Left colon (tissue), 2 donors: ENCODE data around the gene ERI3. TPM values are rescaled to one million over a fixed set of nuclear protein-coding genes. Genes with fewer than 3 reads are reported as not detected.

ENCODE experiments used
- ATAC-seq: fragments of 200-7000 bp; cut with Tn5 transposase; one replicate; pipeline ENCODE4 v1.9.1; 2020; ENCODE audit warnings: mild to moderate bottlenecking, moderate library complexity
- DNase-seq, 2 donors: peaks; one replicate each; pipeline ENCODE4 v3.0.0-alpha.2; 2020
- intact Hi-C, 2 donors: fragments of 100-400 bp; cut with DNase I in 1 of 2; cut with micrococcal nuclease in 1 of 2; formaldehyde crosslinking; loops; one replicate each; pipeline versions ENCODE4 v1.11.2 to v1.14.0; 2022; cut with DNase I, micrococcal nuclease
- total RNA-seq, 2 donors: library from RNA; stranded (reverse); fragmentation: NEBNext Ultra II Directional; extraction: Animal tissue kit (Norgen Biotek cat#: 25700); gene quantifications; one replicate each; pipeline ENCODE4 v1.2.1, GENCODE V29; 2021
- donor health status: DM: no; HTN: no; CAD: no.
- donor health status: DM: yes; HTN: yes; CAD: no.

ERI3 gene
- total RNA-seq, 2 donors from 2014 or later: 25.3 to 30.3 TPM

DNA sequence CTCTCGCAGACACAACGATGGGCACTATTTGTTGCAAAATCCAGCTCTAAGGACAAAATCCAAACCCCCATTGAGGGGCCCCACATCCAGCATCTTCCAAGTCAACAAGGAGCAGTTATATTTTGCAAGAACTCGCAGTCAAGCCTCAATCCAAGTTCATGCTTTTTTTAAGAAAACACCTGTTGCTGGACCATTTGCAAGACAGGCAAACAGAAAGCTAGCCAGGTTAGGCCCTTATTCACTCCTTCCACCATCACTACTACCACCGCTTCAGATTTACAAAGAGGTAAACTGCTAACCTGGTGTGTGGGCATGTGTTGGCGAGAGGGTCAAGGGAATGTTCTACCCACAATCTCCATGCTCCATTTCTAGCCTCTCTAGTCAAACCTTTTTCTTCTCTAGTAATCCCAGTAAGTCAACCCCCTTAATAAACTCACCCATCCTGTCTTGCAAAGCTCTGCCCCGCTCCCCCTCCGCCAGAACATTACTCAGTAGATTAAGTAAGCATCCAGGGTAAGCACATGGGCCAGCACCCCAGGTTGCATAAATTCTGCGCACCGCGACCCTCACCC is 703 bp downstream of the ERI3 start:
- DNase-seq (no peak), ATAC-seq (no peak)
- intact Hi-C loops: no loop called here

DNA sequence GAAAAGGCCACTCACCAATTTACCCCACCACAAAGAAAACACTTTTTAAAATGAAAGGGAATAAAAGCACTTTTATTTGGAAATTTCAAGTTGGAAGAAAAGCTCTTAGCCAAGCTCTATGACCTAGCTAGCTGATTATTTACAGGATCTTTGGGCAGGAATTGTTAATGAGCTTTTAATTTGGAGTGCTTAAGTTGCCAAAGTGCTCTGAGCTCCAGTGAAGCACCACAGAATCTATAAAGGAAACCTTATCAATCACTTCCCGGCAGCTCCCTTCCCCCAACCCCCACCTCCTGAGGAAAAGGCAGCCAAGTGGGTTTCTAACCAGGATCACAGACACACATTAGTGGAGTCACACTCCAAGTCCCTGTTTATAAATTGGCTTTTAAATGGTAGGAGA is 1.5 kb downstream of the ERI3 start:
- ATAC-seq (no peak), DNase-seq (no peak)
- intact Hi-C loops: no loop called here

DNA sequence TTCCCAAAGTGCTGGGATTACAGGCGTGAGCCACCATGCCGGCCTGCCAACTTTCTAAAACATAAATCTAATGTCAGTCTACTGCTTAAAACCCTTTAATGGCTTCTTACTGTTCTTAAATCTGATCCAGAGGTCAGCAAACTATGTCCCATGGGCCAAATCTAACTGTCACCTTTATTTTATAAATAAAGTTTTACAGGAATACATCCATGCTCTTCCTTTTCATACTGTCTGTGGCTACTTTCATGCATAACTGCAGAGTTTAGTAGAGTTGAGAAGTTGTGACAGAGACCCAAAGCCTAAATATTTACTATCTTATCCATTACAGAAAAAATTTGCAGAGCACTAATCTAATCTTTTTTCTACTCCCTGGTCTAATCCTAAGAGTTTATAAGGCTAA is 3.8 kb downstream of the ERI3 start:
- DNase-seq: no peak
- intact Hi-C loops: no loop called here
- ATAC-seq: no peak

DNA sequence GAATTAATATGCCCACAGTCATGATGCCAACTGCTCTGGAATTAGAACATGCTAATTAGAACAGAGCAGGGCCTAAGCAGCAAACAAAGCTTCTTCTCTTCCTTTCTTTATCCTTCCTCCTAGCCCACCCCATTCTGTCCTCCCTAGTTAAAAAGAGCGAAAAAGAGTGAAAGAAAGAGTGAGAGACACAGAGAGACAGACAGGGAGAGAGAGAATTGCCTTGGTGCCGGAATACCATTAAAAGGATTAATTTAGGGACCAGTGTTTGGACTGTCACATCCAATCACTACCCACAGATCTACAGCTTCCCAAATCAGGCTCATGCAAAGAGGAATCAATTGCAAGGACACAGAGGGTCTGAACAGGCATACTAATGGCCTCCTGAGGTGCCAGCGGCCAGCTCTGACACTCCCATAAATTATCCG is 7.0 kb downstream of the ERI3 start:
- intact Hi-C loops: no loop called here
- no peak for ATAC-seq
- no peak for DNase-seq

DNA sequence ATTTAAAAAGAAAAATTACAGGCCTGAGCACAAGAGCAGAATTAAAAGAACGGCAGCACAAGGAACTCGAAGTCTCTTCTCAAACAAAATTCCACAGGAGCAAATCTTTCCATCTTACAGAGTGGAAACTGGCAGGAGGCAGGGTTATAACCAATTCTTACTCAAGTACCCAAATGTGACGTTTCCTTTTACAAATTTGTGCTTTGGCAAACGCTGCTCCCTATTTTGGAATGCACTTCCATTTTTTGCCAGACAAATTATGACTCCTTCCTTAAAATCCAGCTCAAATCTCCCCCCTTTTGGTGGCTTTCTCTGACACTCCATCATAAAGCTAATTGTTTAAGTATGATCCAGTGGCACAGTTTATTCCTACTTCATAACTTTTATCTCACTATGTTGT is 7.8 kb downstream of the ERI3 start:
- intact Hi-C loops: no loop called here
- ATAC-seq: no peak
- DNase-seq: no peak

DNA sequence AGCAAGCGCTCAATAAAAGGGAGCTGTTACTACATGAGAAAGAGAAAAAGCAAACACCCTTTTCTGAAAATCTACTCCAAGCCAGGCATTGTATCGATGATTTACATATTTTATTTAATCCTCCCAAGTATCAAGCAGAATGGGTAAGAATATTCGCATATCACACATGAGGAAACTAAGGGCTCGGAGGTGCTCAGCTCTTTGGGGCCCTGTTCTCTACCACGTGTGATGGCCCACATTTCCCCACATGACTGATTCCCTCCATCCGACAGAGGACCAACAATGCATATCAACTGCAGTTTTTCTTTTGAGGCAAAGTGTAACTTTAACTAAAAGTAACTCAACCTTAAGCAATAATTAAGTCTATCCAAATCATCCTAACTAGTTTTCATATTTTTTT is 8.2 kb downstream of the ERI3 start:
- no peak for DNase-seq
- ATAC-seq: no peak
- intact Hi-C loops: no loop called here

DNA sequence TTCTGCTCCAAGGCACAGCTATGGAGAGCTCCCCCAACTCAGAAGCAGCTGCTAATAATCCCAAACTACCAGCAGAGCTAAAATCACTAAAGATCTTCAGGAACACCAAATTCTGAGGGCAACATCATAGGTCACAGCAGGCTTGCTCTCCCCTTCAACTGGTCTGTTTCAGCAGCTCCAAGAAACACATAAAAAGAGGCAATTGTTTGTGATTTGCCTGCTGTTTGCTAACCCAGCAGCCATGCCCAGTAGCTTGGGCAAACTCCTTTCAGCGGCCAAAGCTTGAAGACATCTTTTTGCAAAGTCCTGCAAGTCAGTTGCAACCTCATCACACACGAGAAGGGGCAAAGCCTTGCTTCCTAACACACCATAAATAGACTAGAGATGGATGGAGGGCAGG is 8.9 kb downstream of the ERI3 start:
- no peak for DNase-seq
- no peak for ATAC-seq
- intact Hi-C loops: no loop called here

DNA sequence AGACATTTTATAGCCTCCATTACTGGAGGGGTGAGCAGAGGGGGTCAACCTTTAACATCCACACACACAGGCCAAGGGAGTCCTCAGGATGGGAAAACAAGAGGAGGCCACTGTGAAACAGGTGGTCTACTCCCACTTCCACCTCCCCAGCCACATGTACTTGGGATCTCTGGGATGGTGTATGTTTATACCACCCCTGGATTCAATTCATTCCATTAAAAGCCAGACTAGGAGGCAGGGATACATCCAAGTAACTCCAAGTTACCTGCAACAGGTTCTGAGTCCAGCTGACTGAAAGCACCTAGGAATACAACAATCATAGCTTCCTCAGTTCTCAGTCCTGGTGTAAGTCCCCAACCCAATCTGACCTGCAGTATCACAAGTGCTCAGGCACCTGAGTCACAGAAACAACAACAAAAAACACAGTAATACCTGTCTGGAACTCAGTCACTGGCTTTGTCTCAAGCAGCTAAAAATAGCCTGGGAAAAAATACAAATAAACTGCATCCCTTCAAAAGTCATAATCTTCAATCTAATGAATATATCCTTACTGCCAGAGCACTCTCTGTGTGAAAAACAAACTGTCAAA is 9.8 kb downstream of the ERI3 start:
- no peak for DNase-seq
- no peak for ATAC-seq
- intact Hi-C loops: no loop called here

DNA sequence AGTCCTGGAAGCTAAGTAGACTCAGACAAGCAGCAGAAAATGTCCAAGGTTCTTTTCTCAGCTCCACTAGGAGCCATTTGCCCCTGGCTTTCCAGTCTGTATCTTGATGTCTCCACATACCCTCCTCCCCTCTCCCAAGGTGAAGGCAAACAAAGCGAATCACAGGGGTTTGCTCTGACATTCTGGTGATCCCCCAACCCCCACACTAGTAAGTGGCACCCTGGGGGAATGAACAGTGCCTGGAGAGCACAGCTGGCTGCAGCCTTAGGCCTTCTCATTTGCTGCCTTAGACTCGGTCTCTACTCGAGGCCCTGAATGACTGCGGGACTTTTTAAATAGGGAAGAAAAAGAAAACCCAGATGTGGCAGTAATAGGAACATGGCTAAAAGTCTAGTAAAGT is 15.3 kb downstream of the ERI3 start:
- intact Hi-C loops: no loop called here
- ATAC-seq (no peak), DNase-seq (no peak)

DNA sequence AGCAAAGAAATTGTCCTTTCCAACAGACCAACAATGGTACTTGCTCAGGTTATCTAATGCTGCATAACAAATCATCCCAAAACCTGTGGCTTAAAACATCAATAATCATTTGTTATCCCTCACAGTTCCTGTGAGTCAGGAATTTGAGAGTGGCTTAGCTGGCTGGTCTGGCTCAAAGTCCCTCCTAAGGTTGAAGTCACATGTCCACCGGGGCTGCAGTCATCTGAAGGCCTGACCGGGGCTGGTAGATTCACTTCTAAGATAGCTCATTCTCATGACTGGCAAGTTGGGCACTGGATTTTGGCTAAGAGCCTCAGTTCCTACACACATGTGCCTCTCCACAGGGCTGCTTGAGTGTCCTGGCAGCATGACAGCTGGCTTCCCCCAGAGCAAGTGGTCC is 16.9 kb downstream of the ERI3 start:
- intact Hi-C loops: no loop called here
- DNase-seq (no peak), ATAC-seq (no peak)

DNA sequence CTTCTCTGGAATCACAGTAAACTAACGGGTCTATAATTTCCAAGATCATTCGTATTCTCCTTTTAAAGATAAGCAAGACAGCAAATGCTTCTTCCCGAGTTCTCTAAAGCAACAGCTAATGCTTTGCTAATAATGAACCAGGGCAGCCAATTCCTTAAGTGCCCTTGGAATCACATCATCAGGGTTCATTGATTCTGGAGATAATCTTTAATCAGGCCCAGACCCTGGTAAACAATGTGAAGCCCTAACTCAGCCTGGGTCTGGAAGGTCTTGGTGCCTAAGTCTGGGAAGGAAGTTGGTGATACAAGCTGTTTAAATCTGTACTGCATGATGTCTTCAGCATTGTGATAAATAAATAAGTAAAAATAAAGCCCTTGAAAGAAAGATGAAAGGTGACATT is 18.4 kb downstream of the ERI3 start:
- intact Hi-C loops: no loop called here
- no peak for ATAC-seq
- no peak for DNase-seq

DNA sequence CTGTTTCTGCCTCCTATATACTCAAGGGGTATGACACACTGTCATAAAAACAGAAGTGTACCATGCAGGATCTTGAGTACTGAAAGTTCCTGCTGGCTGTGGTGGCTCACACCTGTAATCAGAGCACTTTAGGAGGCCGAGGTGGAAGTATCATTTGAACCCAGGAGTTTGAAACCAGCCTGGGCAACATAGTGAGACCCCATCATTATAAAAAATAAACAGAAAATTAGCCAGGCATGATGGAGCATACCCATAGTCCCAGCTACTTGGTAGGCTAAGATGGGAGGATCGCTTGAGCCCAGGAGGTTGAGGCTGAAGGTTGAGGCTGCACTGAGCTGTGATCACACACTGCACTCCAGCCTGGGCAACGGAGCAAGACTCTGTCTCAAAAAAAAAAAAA is 20.1 kb downstream of the ERI3 start:
- DNase-seq (no peak), ATAC-seq (no peak)
- intact Hi-C loops: no loop called here

DNA sequence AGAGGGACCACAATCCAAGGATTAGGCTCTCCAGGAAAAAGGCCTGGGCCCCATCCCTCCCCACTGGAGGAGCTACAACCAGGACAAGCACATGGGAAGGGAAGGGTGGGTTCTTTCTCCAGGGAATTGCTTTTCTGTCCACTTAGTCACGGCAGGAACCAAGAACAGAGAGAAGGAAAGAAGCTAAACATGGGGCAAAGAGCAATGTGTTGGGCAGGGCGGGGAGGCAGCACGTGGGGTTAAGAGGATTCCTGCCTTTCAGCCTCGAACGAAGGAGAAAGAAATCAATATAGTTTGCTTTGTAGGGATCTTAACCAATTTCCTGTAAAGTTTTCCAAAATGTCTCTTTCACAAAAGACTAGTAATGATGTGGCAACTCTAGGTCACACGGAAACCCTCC is 21.7 kb downstream of the ERI3 start:
- intact Hi-C loops: no loop called here
- ATAC-seq (peak; percentile 51), DNase-seq (no peak)

DNA sequence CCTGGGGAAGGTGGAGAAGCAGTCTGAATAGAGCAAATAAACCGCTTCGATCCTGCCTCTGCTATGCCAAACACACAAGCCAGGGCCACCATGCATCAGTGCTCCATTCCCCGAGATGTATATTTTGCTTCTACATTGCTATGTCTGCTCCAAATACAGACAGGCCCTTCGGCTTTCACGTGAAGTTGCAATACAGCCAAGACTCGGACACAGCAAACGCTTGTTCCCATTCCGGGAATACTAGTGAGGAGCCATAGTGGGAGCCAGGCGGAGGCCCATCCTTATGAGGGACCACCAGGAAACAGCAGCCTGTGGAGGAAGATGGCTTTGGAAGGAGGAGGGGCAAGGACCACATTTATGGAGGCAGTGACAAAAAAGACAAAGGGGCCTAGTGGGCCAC is 22.6 kb downstream of the ERI3 start:
- intact Hi-C loops: no loop called here
- ATAC-seq (no peak), DNase-seq (no peak)

DNA sequence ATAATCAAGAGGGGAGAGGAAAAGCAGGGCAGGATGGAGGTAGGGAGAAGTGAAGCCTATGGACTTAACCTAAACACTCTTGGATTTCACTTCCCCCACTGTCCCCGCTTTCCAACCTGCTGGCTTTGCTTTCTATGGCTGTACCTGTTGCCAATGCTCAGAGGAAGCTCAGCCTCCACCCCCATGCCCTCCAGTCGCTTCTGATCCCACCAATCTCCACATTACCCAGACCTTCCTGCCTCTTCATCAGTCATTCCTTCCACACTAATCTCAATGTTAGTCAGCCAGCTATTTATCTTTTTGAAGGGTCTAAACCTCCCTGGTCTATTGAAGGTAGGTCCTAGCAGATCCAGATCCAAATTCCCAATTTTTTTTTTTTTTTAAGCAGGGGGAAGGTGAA is 24.1 kb downstream of the ERI3 start:
- DNase-seq (no peak), ATAC-seq (no peak)
- intact Hi-C loops: no loop called here

DNA sequence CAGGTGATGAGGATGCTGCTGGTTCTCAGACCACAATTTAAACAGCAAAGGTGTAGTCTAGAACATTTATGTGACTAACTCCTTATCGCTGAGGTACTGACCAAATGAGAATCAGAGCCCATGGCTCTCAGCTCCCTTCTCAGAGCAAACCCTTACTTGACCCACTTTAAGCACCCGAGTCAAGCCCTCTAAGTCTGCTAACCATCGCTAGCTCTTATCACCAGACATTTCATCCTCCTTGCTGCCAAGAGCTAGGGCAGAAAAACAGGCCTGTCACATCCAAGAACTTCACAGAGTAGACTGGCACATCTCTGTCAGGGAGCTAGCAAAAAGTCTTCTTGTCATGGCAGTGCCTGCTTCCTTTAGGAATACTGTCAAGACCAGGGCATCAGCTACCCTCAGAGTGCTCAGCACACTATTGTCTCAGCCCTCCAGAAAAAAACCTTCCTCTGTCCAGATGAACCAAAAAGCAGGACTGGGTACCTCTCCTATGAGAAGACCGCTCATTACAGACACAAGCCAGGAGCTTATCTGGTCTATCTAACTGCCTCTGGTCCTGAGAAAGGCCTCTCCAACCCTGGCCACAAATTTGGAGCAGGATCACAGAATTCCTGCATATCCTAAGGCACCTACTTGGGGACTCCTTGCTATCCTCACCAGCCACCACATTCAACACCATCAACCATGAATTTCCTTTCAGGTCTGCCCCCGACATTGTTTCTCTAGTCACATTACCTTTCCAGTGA is 26.2 kb downstream of the ERI3 start:
- ATAC-seq: no peak
- no peak for DNase-seq
- intact Hi-C loops: no loop called here

DNA sequence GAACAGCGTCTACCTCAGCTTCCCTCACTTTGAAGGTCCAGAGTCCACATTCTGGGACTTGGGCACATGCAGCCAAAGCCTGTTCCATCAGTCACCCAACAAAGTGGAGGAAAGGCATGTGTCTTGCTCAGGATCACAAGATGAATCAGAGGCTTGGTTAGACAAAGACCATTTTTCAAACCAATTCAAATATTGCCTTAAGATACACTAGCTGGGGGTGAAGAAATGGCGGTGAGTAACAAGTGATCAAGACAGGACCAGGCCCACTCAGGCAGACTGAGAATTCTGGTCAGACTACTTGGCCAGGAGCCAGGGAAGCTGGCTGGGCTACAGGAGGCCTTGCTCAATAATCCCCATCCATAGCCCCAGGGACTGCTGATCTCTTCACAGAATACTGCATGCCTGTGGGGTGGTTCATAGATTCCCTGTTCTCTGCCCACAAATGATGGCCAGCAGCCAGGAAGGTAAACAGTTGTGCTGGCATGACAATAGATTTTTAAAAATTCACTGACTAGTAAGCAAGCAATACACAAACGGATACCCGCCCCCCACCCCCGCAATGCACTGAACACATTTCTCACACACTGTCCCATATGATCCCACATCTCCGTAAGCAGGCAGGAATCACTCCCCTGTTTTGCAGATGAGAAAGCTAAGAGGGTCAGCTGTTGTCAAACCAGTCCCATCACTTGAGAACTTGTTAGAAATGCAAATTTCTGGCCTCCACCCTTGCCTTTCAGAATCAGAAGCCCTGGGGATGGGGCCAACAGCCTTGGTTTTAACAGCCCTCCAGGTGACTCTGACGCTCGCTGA is 27.2 kb downstream of the ERI3 start:
- DNase-seq: peak; percentile 45 to 50
- peak; percentile 31 for ATAC-seq
- intact Hi-C loops: no loop called here

DNA sequence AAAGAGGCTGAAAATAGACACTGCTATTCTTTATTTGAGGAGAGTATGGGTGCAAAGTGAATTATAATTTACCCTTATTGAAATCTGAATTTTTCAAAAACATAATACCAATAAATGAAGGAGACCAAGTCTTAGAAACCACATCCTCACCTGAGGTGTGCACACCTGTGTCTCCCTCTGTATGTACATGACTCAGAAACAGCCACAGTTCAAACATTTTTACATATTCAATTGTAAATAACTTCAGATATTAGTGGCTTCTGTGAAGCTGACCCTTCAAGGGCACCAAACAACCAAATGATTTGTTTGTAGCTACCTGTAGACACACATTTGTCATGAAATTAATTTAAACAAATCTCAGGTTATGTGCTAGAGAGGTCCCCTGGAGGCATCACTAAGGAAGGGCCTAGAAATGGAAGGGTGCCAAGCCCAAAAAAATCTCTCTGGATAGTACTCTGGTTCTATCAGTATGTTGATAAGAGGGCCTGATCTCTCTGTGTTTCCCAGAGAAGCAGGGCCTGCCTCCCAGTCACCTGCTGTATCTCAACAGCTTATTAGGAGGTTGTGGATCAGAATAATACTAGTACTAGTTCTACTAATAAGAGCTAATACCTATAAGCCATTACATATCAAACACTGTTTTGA is 28.1 kb downstream of the ERI3 start:
- DNase-seq (no peak), ATAC-seq (no peak)
- intact Hi-C loops: no loop called here

DNA sequence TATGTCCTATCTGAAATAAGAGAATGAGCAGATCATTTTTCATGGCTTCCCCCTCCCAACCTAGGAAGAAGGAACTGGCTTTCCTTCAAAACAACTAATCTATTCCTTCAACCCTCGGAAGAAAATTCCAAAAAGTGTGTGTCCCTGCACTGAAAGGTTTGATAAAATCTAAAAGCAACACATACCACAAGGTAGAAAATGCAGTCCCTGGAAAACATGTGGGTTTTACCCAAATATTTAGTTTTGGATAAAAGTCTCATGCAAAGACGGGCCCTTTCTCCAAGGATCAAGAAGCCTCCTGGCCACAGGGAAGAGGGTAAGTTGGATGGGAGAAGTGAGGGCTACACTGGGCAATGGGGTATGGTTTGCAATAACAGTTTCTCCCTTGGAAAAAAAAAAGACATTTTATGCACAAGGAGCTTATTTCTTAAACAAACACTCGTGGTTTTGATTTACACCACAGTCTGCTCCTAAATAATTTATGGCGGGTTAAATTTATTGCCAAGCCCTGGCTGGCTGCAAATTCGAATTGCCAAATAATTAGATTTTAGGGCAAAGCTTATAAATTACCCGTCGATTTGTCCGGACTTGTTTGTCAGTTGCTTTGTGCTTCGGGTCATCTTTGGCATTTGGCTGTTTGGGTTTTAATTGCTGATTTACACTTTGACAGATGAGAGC is 28.9 kb downstream of the ERI3 start:
- intact Hi-C loops: no loop called here
- ATAC-seq (no peak), DNase-seq (no peak)
